Ascending aorta (tissue), 2 donors: ENCODE measurements around the gene PRPF40B. TPM values are rescaled to one million over a fixed set of nuclear protein-coding genes. Genes with fewer than 3 reads are reported as not detected.
A peak's percentile ranks its signal among the peaks of the same experiment; 100 is the strongest.

Experiments
- DNase-seq, 2 donors: peaks; one replicate each; pipeline ENCODE4 v3.0.0-alpha.2; 2019; ENCODE audit warnings: low spot score in 2 of 2
- H3K27ac ChIP-seq, 2 donors: fragments of 200-600 bp; sonication (generic); one replicate each; pipeline ENCODE4 v1.5.1; 2016 to 2017; ENCODE audit warnings: mild to moderate bottlenecking in 1 of 2
- H3K27me3 ChIP-seq: fragments of 200-600 bp; sonication (generic); one replicate; pipeline ENCODE4 v1.5.1; 2017
- H3K36me3 ChIP-seq, 2 donors: fragments of 200-600 bp; sonication (generic); one replicate each; pipeline ENCODE4 v1.5.1; 2016
- H3K4me1 ChIP-seq, 2 donors: fragments of 200-600 bp; sonication (generic); one replicate each; pipeline ENCODE4 v1.5.1; 2016 to 2017; ENCODE audit warnings: mild to moderate bottlenecking in 1 of 2
- H3K4me3 ChIP-seq, 2 donors: fragments of 200-600 bp; sonication (generic); one replicate each; pipeline ENCODE4 v1.5.1; 2016 to 2017; ENCODE audit warnings: mild to moderate bottlenecking in 1 of 2
- H3K9me3 ChIP-seq, 2 donors: fragments of 200-600 bp; sonication (generic); one replicate each; pipeline ENCODE4 v1.5.1; 2016
- CTCF ChIP-seq, 3 experiments: fragments of 200-600 bp in 2 of 3; fragments of 450-650 bp in 1 of 3; sonication (generic) in 2 of 3; IDR thresholded peaks; one replicate each; pipeline ENCODE4 v1.5.1; 2016 to 2019; ENCODE audit warnings: antibody characterized with exemption in 3 of 3, mild to moderate bottlenecking in 1 of 3, moderate library complexity in 1 of 3
- intact Hi-C: fragments of 100-400 bp; cut with DNase I; formaldehyde crosslinking; loops from one replicate; pipeline ENCODE4 v1.15.1; 2023
- total RNA-seq: library from RNA; depleted of rRNA; stranded (reverse); fragments of >200 nt; gene quantifications from one replicate; pipeline ENCODE4 v1.1.0, GENCODE V29; 2016

Gene PRPF40B
- total RNA-seq, 1 donor from 2014 or later = 9.5 TPM

- no peak overlapping the region for H3K27ac ChIP-seq
- TF ChIP-seq CTCF (IDR thresholded peaks at IDR 0.05) = no peak
- intact Hi-C loops = no loop called here
- no peak for DNase-seq
- H3K36me3 ChIP-seq = no peaks in the 10 kb centered on the region
- H3K27me3 ChIP-seq = no peaks in the 10 kb centered on the region
- H3K4me3 ChIP-seq = no peak overlapping the region
- H3K4me1 ChIP-seq = no peaks in the 10 kb centered on the region
- H3K9me3 ChIP-seq = no peaks in the 10 kb centered on the region
Observed at GRCh38 chr12:49615725-49616124, 7.6 kb upstream of the PRPF40B start.

GRCh38 chr12:49616533-49617219 is 6.7 kb upstream of the PRPF40B start:
- H3K4me1 ChIP-seq = peaks cover 2% of the 10 kb centered on the region in 2 donors
- TF ChIP-seq CTCF (IDR thresholded peaks at IDR 0.05) = no peak
- DNase-seq = no peak
- no peaks in the 10 kb centered on the region for H3K27me3 ChIP-seq
- H3K4me3 ChIP-seq = no peak overlapping the region
- no peaks in the 10 kb centered on the region for H3K9me3 ChIP-seq
- intact Hi-C loops = no loop called here
- H3K27ac ChIP-seq = no peak overlapping the region
- H3K36me3 ChIP-seq = no peaks in the 10 kb centered on the region

- no peak for DNase-seq
- Histone ChIP-seq H3K27me3 (no peaks in the 10 kb centered on the region), H3K27ac (no peak overlapping the region), H3K4me1 (peaks cover 6 to 11% of the 10 kb centered on the region in 2 donors), H3K9me3 (no peaks in the 10 kb centered on the region), H3K36me3 (no peaks in the 10 kb centered on the region), H3K4me3 (no peak overlapping the region)
- intact Hi-C loops = no loop called here
- no peak for TF ChIP-seq CTCF (IDR thresholded peaks at IDR 0.05)
Observed at GRCh38 chr12:49618576-49618975, 4.8 kb upstream of the PRPF40B start.

GRCh38 chr12:49619286-49619685 is 4.1 kb upstream of the PRPF40B start:
- intact Hi-C loops = no loop called here
- no peak for DNase-seq
- TF ChIP-seq CTCF (IDR thresholded peaks at IDR 0.05) = no peak
- Histone ChIP-seq H3K9me3 (no peaks in the 10 kb centered on the region), H3K27me3 (no peaks in the 10 kb centered on the region), H3K4me1 (peaks cover 6 to 11% of the 10 kb centered on the region in 2 donors), H3K27ac (no peak overlapping the region), H3K4me3 (no peak overlapping the region), H3K36me3 (no peaks in the 10 kb centered on the region)

- Histone ChIP-seq H3K27me3 (no peaks in the 10 kb centered on the region), H3K4me1 (peaks cover 6 to 11% of the 10 kb centered on the region in 2 donors), H3K36me3 (no peaks in the 10 kb centered on the region), H3K4me3 (peak overlapping the region; percentile 49 to 77), H3K27ac (peak overlapping the region; percentile 89 to 96), H3K9me3 (no peaks in the 10 kb centered on the region)
- intact Hi-C loops = loop anchor here (5.0 to 10.0 kb wide), 2 partner anchors 783 to 1405 kb away; partner anchors contain the start of genes LARP4 and SLC11A2
- TF ChIP-seq CTCF (IDR thresholded peaks at IDR 0.05) = no peak
- DNase-seq = no peak
Observed at GRCh38 chr12:49621651-49622500, 1.5 kb upstream of the PRPF40B start.
